ENCODE data around the gene NCSTN. TPM values are rescaled to one million over a fixed set of nuclear protein-coding genes. Genes with fewer than 3 reads are reported as not detected.

NCSTN gene
- total RNA-seq, 1 donor from 2014 or later = 50.6 TPM

GRCh38 chr1:160308451-160309184, 34.6 kb upstream of the NCSTN start:
- Histone ChIP-seq H3K27ac (no peak overlapping the region), H3K4me3 (no peak overlapping the region), H3K27me3 (no peaks in the 10 kb centered on the region), H3K9me3 (no peaks in the 10 kb centered on the region), H3K36me3 (peaks cover 7 to 99% of the 10 kb centered on the region in 2 donors), H3K4me1 (no peaks in the 10 kb centered on the region)
- no peak for DNase-seq (ENCODE audit: extremely low spot score in 2 of 2)
- intact Hi-C loops (cut with DNase I) = no loop called here
- TF ChIP-seq CTCF (IDR thresholded peaks at IDR 0.05) = no peak
- TF ChIP-seq POLR2AphosphoS5 (IDR thresholded peaks at IDR 0.05; ENCODE audit: insufficient read depth in 1 of 2, low read depth in 1 of 2) = no peak
- TF ChIP-seq POLR2A (IDR thresholded peaks at IDR 0.05) = no peak

DNA sequence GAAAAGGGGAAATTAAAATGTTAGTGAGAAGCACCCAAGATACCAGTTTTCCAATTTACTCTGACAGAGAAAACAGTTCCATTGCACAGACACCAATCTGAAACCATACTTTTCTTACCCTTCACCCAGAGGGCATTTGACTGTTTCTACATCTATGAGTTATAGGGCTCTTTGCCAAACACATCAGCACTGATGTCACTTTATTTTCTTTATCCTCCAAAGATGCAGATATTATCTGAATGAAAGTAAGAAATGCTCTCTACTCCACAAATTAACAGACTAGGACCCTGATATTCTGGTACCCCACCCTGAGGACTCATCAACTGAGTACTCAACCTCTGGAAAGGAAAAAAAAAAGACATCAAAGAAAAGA, 34.0 kb upstream of the NCSTN start:
- H3K4me3 ChIP-seq = no peak overlapping the region
- peaks cover 7 to 99% of the 10 kb centered on the region in 2 donors for H3K36me3 ChIP-seq
- no peaks in the 10 kb centered on the region for H3K9me3 ChIP-seq
- intact Hi-C loops (cut with DNase I) = no loop called here
- H3K27me3 ChIP-seq = no peaks in the 10 kb centered on the region
- H3K27ac ChIP-seq = no peak overlapping the region
- H3K4me1 ChIP-seq = no peaks in the 10 kb centered on the region
- DNase-seq (ENCODE audit: extremely low spot score in 2 of 2) = no peak
- TF ChIP-seq CTCF (IDR thresholded peaks at IDR 0.05) (no peak), POLR2AphosphoS5 (IDR thresholded peaks at IDR 0.05; ENCODE audit: insufficient read depth in 1 of 2, low read depth in 1 of 2) (no peak), POLR2A (IDR thresholded peaks at IDR 0.05) (no peak)

DNA sequence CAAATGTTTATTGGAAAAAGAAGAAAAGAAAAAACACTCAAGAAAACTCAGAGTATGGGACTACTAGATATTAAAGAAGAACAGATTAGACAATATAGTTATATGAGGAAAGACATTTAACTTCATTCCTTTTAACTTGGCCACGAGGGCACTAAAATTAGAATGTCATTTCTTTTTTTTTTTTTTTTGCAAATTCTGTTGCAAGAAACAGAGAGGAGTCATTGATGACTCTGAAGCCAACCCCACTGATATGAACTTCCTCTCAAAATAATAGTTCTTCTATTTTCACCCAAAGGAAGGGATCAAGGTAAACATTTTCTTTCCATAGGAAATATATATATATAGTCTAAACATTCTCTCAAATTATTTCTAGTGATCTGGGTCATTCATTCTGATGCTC, 33.6 kb upstream of the NCSTN start:
- TF ChIP-seq POLR2AphosphoS5 (IDR thresholded peaks at IDR 0.05; ENCODE audit: insufficient read depth in 1 of 2, low read depth in 1 of 2) (no peak), CTCF (IDR thresholded peaks at IDR 0.05) (no peak), POLR2A (IDR thresholded peaks at IDR 0.05) (no peak)
- Histone ChIP-seq H3K4me1 (no peaks in the 10 kb centered on the region), H3K27me3 (no peaks in the 10 kb centered on the region), H3K4me3 (no peak overlapping the region), H3K27ac (no peak overlapping the region), H3K36me3 (peaks cover 7 to 99% of the 10 kb centered on the region in 2 donors), H3K9me3 (no peaks in the 10 kb centered on the region)
- intact Hi-C loops (cut with DNase I) = no loop called here
- no peak for DNase-seq (ENCODE audit: extremely low spot score in 2 of 2)

GRCh38 chr1:160315359-160315758, 27.8 kb upstream of the NCSTN start:
- Histone ChIP-seq H3K4me1 (peaks cover 6% of the 10 kb centered on the region), H3K36me3 (peaks cover 11 to 87% of the 10 kb centered on the region in 2 donors), H3K4me3 (no peak overlapping the region), H3K27ac (no peak overlapping the region), H3K27me3 (no peaks in the 10 kb centered on the region), H3K9me3 (no peaks in the 10 kb centered on the region)
- intact Hi-C loops (cut with DNase I) = no loop called here
- no peak for TF ChIP-seq POLR2AphosphoS5 (IDR thresholded peaks at IDR 0.05; ENCODE audit: insufficient read depth in 1 of 2, low read depth in 1 of 2)
- TF ChIP-seq CTCF (IDR thresholded peaks at IDR 0.05) = no peak
- no peak for TF ChIP-seq POLR2A (IDR thresholded peaks at IDR 0.05)
- DNase-seq (ENCODE audit: extremely low spot score in 2 of 2) = no peak

DNA sequence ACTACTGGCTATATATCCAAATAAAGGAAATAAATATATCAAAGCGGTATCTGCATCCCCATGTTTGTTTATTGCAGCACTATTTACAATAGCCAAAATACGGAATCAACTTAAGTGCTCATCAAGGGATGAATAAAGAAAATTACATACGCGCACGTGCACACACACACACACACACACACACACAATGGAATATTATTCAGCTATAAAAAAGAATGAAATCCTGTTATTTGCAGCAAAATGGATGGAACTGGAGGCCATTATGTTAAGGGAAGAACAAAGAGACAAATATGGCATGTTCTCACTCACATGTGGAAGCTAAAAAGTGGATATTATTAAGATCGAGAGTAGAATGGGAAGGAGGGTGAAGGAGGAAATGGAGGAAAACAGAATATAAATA, 20.4 kb upstream of the NCSTN start:
- DNase-seq (ENCODE audit: extremely low spot score in 2 of 2) = no peak
- Histone ChIP-seq H3K36me3 (peaks cover 0 to 61% of the 10 kb centered on the region in 2 donors), H3K4me3 (no peak overlapping the region), H3K27me3 (no peaks in the 10 kb centered on the region), H3K4me1 (peaks cover 6% of the 10 kb centered on the region), H3K27ac (no peak overlapping the region), H3K9me3 (no peaks in the 10 kb centered on the region)
- TF ChIP-seq CTCF (IDR thresholded peaks at IDR 0.05) (no peak), POLR2AphosphoS5 (IDR thresholded peaks at IDR 0.05; ENCODE audit: insufficient read depth in 1 of 2, low read depth in 1 of 2) (no peak), POLR2A (IDR thresholded peaks at IDR 0.05) (no peak)
- intact Hi-C loops (cut with DNase I) = no loop called here
